ENCODE measurements around the gene AZIN2.

DNA sequence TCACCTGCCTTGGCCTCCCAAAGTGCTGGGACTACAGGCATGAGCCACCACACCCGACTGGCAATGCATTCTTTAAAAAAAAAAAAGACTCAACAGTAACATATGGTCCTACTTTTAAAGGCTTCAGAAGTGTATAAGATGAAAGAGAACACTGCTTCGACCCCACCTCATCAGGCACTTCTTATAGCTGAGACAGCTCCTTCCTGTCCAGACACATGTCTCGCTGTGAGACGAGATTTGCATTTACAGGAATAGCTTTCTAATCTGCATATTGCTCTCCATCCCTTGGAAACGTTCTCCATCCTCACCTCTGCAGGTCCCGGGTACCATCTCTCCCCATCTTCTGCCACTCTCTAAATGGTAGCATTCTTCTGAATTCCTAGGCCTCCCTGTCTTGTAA is 6.7 kb downstream of the AZIN2 start:
- TF ChIP-seq EZH2phosphoT487 (IDR thresholded peaks at IDR 0.05; ENCODE audit: borderline replicate concordance, low read depth, low read length) = no peak
- TF ChIP-seq, protein P1, sequence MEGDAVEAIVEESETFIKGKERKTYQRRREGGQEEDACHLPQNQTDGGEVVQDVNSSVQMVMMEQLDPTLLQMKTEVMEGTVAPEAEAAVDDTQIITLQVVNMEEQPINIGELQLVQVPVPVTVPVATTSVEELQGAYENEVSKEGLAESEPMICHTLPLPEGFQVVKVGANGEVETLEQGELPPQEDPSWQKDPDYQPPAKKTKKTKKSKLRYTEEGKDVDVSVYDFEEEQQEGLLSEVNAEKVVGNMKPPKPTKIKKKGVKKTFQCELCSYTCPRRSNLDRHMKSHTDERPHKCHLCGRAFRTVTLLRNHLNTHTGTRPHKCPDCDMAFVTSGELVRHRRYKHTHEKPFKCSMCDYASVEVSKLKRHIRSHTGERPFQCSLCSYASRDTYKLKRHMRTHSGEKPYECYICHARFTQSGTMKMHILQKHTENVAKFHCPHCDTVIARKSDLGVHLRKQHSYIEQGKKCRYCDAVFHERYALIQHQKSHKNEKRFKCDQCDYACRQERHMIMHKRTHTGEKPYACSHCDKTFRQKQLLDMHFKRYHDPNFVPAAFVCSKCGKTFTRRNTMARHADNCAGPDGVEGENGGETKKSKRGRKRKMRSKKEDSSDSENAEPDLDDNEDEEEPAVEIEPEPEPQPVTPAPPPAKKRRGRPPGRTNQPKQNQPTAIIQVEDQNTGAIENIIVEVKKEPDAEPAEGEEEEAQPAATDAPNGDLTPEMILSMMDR (conservative IDR thresholded peaks at IDR 0.05; ENCODE audit: low read length) = no peak
